HG02623 (cell line): ENCODE measurements around the gene TNFAIP8L3.

Source experiments
- ATAC-seq: cut with Tn5 transposase; IDR thresholded peaks from one replicate; pipeline ENCODE4 v1.9.1; 2021; ENCODE audit warnings: moderate library complexity; ENCODE audit not compliant: unreplicated experiment

Gene TNFAIP8L3

GRCh38 chr15:51090753-51091152, 4.0 kb downstream of the TNFAIP8L3 start:
- no peak for ATAC-seq

GRCh38 chr15:51089699-51090453, 4.8 kb downstream of the TNFAIP8L3 start:
- ATAC-seq = no peak

GRCh38 chr15:51089041-51089440, 5.7 kb downstream of the TNFAIP8L3 start:
- ATAC-seq = no peak

- ATAC-seq = no peak
These were observed 6.1 kb downstream of the TNFAIP8L3 start for GRCh38 chr15:51088585-51088984.

GRCh38 chr15:51087513-51087912, 7.2 kb downstream of the TNFAIP8L3 start:
- no peak for ATAC-seq

- ATAC-seq = no peak
These were observed 8.3 kb downstream of the TNFAIP8L3 start for GRCh38 chr15:51086409-51086808.

GRCh38 chr15:51085764-51086163, 8.9 kb downstream of the TNFAIP8L3 start:
- ATAC-seq = no peak

- ATAC-seq = no peak
These were observed 11.0 kb downstream of the TNFAIP8L3 start for GRCh38 chr15:51083641-51084166.

GRCh38 chr15:51082246-51082645, 12.5 kb downstream of the TNFAIP8L3 start:
- ATAC-seq = no peak

- ATAC-seq = no peak
These were observed 14.4 kb downstream of the TNFAIP8L3 start for GRCh38 chr15:51080286-51080685.

- no peak for ATAC-seq
These were observed 15.5 kb downstream of the TNFAIP8L3 start for GRCh38 chr15:51079226-51079625.

GRCh38 chr15:51077221-51078153, 17.2 kb downstream of the TNFAIP8L3 start:
- ATAC-seq = no peak

GRCh38 chr15:51076524-51077220, 18.0 kb downstream of the TNFAIP8L3 start:
- ATAC-seq = no peak

- ATAC-seq = no peak
These were observed 18.7 kb downstream of the TNFAIP8L3 start for GRCh38 chr15:51075826-51076523.

- ATAC-seq = no peak
These were observed 19.3 kb downstream of the TNFAIP8L3 start for GRCh38 chr15:51075364-51075763.

GRCh38 chr15:51074926-51075325, 19.8 kb downstream of the TNFAIP8L3 start:
- ATAC-seq = no peak

GRCh38 chr15:51071578-51071977, 23.1 kb downstream of the TNFAIP8L3 start:
- no peak for ATAC-seq

GRCh38 chr15:51069983-51070382, 24.7 kb downstream of the TNFAIP8L3 start:
- ATAC-seq = no peak

- ATAC-seq = no peak
These were observed 27.2 kb downstream of the TNFAIP8L3 start for GRCh38 chr15:51067510-51067909.

GRCh38 chr15:51065781-51066180, 28.9 kb downstream of the TNFAIP8L3 start:
- no peak for ATAC-seq
